ENCODE data around the gene CDKN2B-AS1.

Gene CDKN2B-AS1

GRCh38 chr9:21970800-21971640, 23.6 kb upstream of the CDKN2B-AS1 start:
- no peak for TF ChIP-seq ZFX (IDR thresholded peaks at IDR 0.05; ENCODE audit: borderline replicate concordance)
- TF ChIP-seq, protein P1, sequence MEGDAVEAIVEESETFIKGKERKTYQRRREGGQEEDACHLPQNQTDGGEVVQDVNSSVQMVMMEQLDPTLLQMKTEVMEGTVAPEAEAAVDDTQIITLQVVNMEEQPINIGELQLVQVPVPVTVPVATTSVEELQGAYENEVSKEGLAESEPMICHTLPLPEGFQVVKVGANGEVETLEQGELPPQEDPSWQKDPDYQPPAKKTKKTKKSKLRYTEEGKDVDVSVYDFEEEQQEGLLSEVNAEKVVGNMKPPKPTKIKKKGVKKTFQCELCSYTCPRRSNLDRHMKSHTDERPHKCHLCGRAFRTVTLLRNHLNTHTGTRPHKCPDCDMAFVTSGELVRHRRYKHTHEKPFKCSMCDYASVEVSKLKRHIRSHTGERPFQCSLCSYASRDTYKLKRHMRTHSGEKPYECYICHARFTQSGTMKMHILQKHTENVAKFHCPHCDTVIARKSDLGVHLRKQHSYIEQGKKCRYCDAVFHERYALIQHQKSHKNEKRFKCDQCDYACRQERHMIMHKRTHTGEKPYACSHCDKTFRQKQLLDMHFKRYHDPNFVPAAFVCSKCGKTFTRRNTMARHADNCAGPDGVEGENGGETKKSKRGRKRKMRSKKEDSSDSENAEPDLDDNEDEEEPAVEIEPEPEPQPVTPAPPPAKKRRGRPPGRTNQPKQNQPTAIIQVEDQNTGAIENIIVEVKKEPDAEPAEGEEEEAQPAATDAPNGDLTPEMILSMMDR (IDR thresholded peaks at IDR 0.05), result no peak
- H3K27ac ChIP-seq, result no peak overlapping the region

DNA sequence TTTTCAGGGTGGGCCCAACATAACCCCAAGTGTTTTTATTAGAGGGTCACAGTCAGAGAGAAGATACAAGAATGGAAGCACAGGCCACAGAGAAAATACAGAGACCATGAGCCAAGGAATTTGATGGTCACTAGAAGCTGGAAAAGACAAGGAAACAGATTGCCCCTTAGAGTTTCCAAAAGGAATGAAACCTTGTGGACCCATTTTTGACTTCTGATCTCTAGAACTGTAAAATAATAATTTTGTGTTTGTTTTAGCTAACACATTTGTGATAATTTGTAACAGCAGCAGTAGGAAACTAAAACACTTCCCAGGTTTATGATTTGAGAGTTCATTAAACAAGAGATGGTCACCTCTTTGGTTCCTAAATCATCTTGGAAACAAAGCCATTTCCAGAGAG, 22.2 kb upstream of the CDKN2B-AS1 start:
- TF ChIP-seq, protein P1 (IDR thresholded peaks at IDR 0.05), result no peak
- TF ChIP-seq ZFX (IDR thresholded peaks at IDR 0.05; ENCODE audit: borderline replicate concordance), result no peak
- H3K27ac ChIP-seq, result no peak overlapping the region

- H3K27ac ChIP-seq, result no peak overlapping the region
- TF ChIP-seq, protein P1 (IDR thresholded peaks at IDR 0.05), result no peak
- TF ChIP-seq ZFX (IDR thresholded peaks at IDR 0.05; ENCODE audit: borderline replicate concordance), result no peak
Observed at GRCh38 chr9:21974343-21974721, 20.3 kb upstream of the CDKN2B-AS1 start.

DNA sequence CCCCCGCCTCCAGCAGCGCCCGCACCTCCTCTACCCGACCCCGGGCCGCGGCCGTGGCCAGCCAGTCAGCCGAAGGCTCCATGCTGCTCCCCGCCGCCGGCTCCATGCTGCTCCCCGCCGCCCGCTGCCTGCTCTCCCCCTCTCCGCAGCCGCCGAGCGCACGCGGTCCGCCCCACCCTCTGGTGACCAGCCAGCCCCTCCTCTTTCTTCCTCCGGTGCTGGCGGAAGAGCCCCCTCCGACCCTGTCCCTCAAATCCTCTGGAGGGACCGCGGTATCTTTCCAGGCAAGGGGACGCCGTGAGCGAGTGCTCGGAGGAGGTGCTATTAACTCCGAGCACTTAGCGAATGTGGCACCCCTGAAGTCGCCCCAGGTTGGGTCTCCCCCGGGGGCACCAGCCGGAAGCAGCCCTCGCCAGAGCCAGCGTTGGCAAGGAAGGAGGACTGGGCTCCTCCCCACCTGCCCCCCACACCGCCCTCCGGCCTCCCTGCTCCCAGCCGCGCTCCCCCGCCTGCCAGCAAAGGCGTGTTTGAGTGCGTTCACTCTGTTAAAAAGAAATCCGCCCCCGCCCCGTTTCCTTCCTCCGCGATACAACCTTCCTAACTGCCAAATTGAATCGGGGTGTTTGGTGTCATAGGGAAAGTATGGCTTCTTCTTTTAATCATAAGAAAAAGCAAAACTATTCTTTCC, 19.7 kb upstream of the CDKN2B-AS1 start:
- TF ChIP-seq, protein P1 (IDR thresholded peaks at IDR 0.05), result no peak
- no peak for TF ChIP-seq ZFX (IDR thresholded peaks at IDR 0.05; ENCODE audit: borderline replicate concordance)
- no peak overlapping the region for H3K27ac ChIP-seq

- no peak for TF ChIP-seq ZFX (IDR thresholded peaks at IDR 0.05; ENCODE audit: borderline replicate concordance)
- TF ChIP-seq, protein P1 (IDR thresholded peaks at IDR 0.05), result no peak
- H3K27ac ChIP-seq, result no peak overlapping the region
Observed at GRCh38 chr9:21976334-21976875, 18.2 kb upstream of the CDKN2B-AS1 start.

DNA sequence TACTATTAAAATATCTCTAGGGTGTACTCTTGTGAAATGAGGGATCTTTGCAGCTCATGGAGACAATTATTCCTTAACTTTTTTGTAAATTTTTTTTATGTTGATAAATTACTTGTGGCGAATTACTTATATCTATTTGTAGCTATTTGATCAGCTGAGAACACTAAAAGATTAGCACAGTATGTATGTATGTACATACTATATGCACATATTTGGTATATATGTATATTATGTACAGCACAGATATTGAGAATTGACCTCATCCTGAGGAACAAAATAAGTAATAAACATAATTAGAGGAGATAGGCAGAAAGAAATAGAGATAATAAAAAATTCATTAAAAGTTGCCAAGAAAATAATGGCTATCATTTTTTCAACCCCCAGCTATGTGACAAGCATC, 12.2 kb upstream of the CDKN2B-AS1 start:
- TF ChIP-seq, protein P1 (IDR thresholded peaks at IDR 0.05), result no peak
- no peak for TF ChIP-seq ZFX (IDR thresholded peaks at IDR 0.05; ENCODE audit: borderline replicate concordance)
- no peak overlapping the region for H3K27ac ChIP-seq
